Astrocyte (in vitro differentiated cells and primary cell): Measurements from ENCODE around the gene HIPK2. TPM values are rescaled to one million over a fixed set of nuclear protein-coding genes. Genes with fewer than 3 reads are reported as not detected.

Source experiments
- DNase-seq: peaks from one replicate; pipeline ENCODE4 v3.0.0-alpha.2; 2010; ENCODE audit warnings: low read depth
- FAIRE-seq: peaks from 2 replicates; lab custom pipeline; 2011; peaks lifted over from hg19 to GRCh38; lab: Jason Lieb, UNC
- H2AFZ ChIP-seq: 2 replicates; pipeline ENCODE4 v1.6.0; 2012; ENCODE audit warnings: low read depth, low read length, inconsistent platforms
- H3K27ac ChIP-seq: 2 replicates; pipeline ENCODE4 v1.5.1; 2011; ENCODE audit warnings: low read depth, low read length, inconsistent platforms
- H3K27me3 ChIP-seq: 2 replicates; pipeline ENCODE4 v1.6.0; 2011; ENCODE audit warnings: low read length, inconsistent platforms; ENCODE audit not compliant: insufficient read depth
- H3K36me3 ChIP-seq: 2 replicates; pipeline ENCODE4 v1.5.1; 2011; ENCODE audit warnings: low read length, inconsistent platforms; ENCODE audit not compliant: insufficient read depth
- H3K4me1 ChIP-seq: 2 replicates; pipeline ENCODE4 v1.5.1; 2011; ENCODE audit warnings: low read length, inconsistent platforms; ENCODE audit not compliant: insufficient read depth
- H3K4me2 ChIP-seq: 2 replicates; pipeline ENCODE4 v1.6.0; 2012; ENCODE audit warnings: low read length, inconsistent platforms
- H3K4me3 ChIP-seq: 2 replicates; pipeline ENCODE4 v1.5.1; 2011; ENCODE audit warnings: low read depth, mild to moderate bottlenecking, low read length, inconsistent platforms; ENCODE audit not compliant: insufficient read depth
- H3K79me2 ChIP-seq: 2 replicates; pipeline ENCODE4 v1.6.0; 2012; ENCODE audit warnings: mild to moderate bottlenecking, low read length, inconsistent platforms; ENCODE audit not compliant: insufficient read depth
- H3K9ac ChIP-seq: 2 replicates; pipeline ENCODE4 v1.6.0; 2012; ENCODE audit warnings: mild to moderate bottlenecking, low read length, inconsistent platforms
- H3K9me3 ChIP-seq: 2 replicates; pipeline ENCODE4 v1.5.1; 2012; ENCODE audit warnings: low read depth, mild to moderate bottlenecking, low read length, inconsistent platforms; ENCODE audit not compliant: insufficient read depth
- H4K20me1 ChIP-seq: 2 replicates; pipeline ENCODE4 v1.6.0; 2012; ENCODE audit warnings: low read length, inconsistent platforms; ENCODE audit not compliant: insufficient read depth
- H3K27ac Mint-ChIP-seq: one replicate; pipeline ENCODE4 v1.8.0; 2021; ENCODE audit warnings: mild to moderate bottlenecking, mixed read lengths; ENCODE audit not compliant: unreplicated experiment
- H3K27me3 Mint-ChIP-seq: one replicate; pipeline ENCODE4 v1.8.0; 2021; ENCODE audit warnings: low read depth, mixed read lengths; ENCODE audit not compliant: unreplicated experiment
- H3K36me3 Mint-ChIP-seq: one replicate; pipeline ENCODE4 v1.8.0; 2021; ENCODE audit warnings: low read depth, mixed read lengths; ENCODE audit not compliant: unreplicated experiment
- H3K4me1 Mint-ChIP-seq: one replicate; pipeline ENCODE4 v1.8.0; 2021; ENCODE audit warnings: low read depth, mixed read lengths; ENCODE audit not compliant: unreplicated experiment
- H3K4me3 Mint-ChIP-seq: one replicate; pipeline ENCODE4 v1.8.0; 2021; ENCODE audit warnings: mild to moderate bottlenecking, moderate library complexity, mixed read lengths; ENCODE audit not compliant: unreplicated experiment
- H3K9me3 Mint-ChIP-seq: one replicate; pipeline ENCODE4 v1.8.0; 2021; ENCODE audit warnings: mild to moderate bottlenecking, mixed read lengths; ENCODE audit not compliant: unreplicated experiment
- EZH2 ChIP-seq: IDR thresholded peaks from 2 replicates; pipeline ENCODE4 v1.6.1; 2012; ENCODE audit warnings: mild to moderate bottlenecking, low read length, inconsistent platforms; ENCODE audit not compliant: insufficient read depth
- total RNA-seq: library from RNA; stranded (reverse); gene quantifications from 2 replicates; pipeline ENCODE4 v1.2.1, GENCODE V29; 2021
- TF ChIP-seq, protein P1 (sequence below): IDR thresholded peaks from 2 replicates; pipeline ENCODE4 v1.5.1; 2011; ENCODE audit warnings: low read depth, mild to moderate bottlenecking, inconsistent platforms, low read length, moderate library complexity; ENCODE audit not compliant: insufficient read depth

Gene HIPK2
- total RNA-seq, 1 donor from 2014 or later: 35.8 TPM

GRCh38 chr7:139687980-139688632, 89.7 kb downstream of the HIPK2 start:
- H3K79me2 ChIP-seq: peaks cover 39% of the 10 kb centered on the region
- Mint-ChIP-seq H3K4me1 (peaks cover 15% of the 10 kb centered on the region), H3K4me3 (no peak overlapping the region), H3K27ac (no peak overlapping the region), H3K27me3 (no peaks in the 10 kb centered on the region), H3K36me3 (peaks cover 37% of the 10 kb centered on the region), H3K9me3 (peaks cover 23% of the 10 kb centered on the region)
- no peak overlapping the region for H2AFZ ChIP-seq
- peaks cover 19% of the 10 kb centered on the region for H4K20me1 ChIP-seq
- no peak overlapping the region for H3K9ac ChIP-seq
- no peaks in the 10 kb centered on the region for H3K36me3 ChIP-seq
- H3K9me3 ChIP-seq: peaks cover 8% of the 10 kb centered on the region
- H3K4me2 ChIP-seq: no peak overlapping the region
- DNase-seq (no peak), FAIRE-seq (no peak)
- TF ChIP-seq EZH2: no peak
- TF ChIP-seq, protein P1, sequence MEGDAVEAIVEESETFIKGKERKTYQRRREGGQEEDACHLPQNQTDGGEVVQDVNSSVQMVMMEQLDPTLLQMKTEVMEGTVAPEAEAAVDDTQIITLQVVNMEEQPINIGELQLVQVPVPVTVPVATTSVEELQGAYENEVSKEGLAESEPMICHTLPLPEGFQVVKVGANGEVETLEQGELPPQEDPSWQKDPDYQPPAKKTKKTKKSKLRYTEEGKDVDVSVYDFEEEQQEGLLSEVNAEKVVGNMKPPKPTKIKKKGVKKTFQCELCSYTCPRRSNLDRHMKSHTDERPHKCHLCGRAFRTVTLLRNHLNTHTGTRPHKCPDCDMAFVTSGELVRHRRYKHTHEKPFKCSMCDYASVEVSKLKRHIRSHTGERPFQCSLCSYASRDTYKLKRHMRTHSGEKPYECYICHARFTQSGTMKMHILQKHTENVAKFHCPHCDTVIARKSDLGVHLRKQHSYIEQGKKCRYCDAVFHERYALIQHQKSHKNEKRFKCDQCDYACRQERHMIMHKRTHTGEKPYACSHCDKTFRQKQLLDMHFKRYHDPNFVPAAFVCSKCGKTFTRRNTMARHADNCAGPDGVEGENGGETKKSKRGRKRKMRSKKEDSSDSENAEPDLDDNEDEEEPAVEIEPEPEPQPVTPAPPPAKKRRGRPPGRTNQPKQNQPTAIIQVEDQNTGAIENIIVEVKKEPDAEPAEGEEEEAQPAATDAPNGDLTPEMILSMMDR: no peak
- no peaks in the 10 kb centered on the region for H3K27me3 ChIP-seq
- H3K4me1 ChIP-seq: peaks cover 13% of the 10 kb centered on the region
- no peak overlapping the region for H3K4me3 ChIP-seq
- H3K27ac ChIP-seq: no peak overlapping the region

DNA sequence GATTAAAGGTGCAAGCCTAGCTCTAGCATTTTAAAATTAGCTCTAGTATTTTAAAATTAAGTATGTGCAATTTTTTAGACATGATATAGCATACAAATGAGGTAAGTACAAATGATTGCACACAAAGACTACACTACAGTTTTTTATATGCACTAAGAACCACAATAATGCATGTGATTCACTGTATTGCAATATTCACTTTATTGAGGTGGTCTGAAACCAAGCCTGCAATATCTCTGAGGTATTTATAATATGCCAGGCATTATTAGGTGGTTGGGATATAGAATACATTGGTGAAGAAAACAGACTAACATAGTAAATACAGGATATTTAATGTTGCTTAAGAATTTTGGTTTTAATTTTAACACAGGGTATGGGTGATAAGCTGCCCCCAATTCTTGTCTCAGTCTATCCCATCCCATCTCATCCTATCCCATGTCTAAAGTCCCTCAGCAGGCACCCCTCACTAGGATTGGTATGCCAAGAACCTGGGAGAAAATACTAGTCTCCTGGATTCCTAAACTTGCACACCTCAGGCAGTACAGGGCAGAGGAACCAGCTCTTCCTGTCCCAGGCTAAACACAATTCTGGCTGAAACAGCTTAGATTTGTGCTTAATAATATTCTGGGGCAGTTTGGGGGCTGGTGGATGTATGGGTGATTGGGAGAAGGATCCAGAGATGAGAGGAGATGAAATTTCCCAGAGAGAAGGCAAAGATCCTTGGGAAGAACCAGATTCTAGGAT, 90.4 kb downstream of the HIPK2 start:
- DNase-seq (no peak), FAIRE-seq (no peak)
- peaks cover 39% of the 10 kb centered on the region for H3K36me3 Mint-ChIP-seq
- no peak overlapping the region for H3K4me3 Mint-ChIP-seq
- Histone ChIP-seq H3K27me3 (no peaks in the 10 kb centered on the region), H3K4me3 (no peak overlapping the region), H3K9me3 (peaks cover 8% of the 10 kb centered on the region), H2AFZ (no peak overlapping the region), H3K4me1 (peaks cover 20% of the 10 kb centered on the region), H3K27ac (no peak overlapping the region), H3K4me2 (no peak overlapping the region), H3K36me3 (no peaks in the 10 kb centered on the region), H3K9ac (no peak overlapping the region), H3K79me2 (peaks cover 32% of the 10 kb centered on the region), H4K20me1 (peaks cover 12% of the 10 kb centered on the region)
- peaks cover 22% of the 10 kb centered on the region for H3K4me1 Mint-ChIP-seq
- H3K27me3 Mint-ChIP-seq: no peaks in the 10 kb centered on the region
- no peak for TF ChIP-seq EZH2
- TF ChIP-seq, protein P1: no peak
- peaks cover 23% of the 10 kb centered on the region for H3K9me3 Mint-ChIP-seq
- no peak overlapping the region for H3K27ac Mint-ChIP-seq
